SK-N-SH (cell line): ENCODE results near the gene SLC16A5. TPM values are rescaled to one million over a fixed set of nuclear protein-coding genes. Genes with fewer than 3 reads are reported as not detected.
A peak's percentile ranks its signal among the peaks of the same experiment; 100 is the strongest.

Experiments used
- CTCF ChIA-PET: fragments of 300-600, 350-600 bp; formaldehyde crosslinking; extraction: SDS; loops from one replicate; lab custom pipeline; 2021; lab: Yijun Ruan, JAX
- POLR2A ChIA-PET: fragments of 350-600 bp; sonication (Branson Sonifier 250); formaldehyde crosslinking; extraction: SDS; loops from one replicate; lab custom pipeline; 2020; ENCODE audit warnings: antibody characterized with exemption, inconsistent platforms; lab: Yijun Ruan, JAX
- DNase-seq: peaks from one replicate; pipeline ENCODE4 v3.0.0; 2012
- H2AFZ ChIP-seq: fragments of 200-600 bp; sonication (generic); 2 replicates; pipeline ENCODE4 v1.8.1; 2016; ENCODE audit warnings: antibody characterized with exemption, mild to moderate bottlenecking, low read depth
- H3F3A ChIP-seq: fragments of 200-600 bp; sonication (generic); replicated peaks from 2 replicates; pipeline ENCODE3; 2016; ENCODE audit warnings: antibody characterized with exemption, mild to moderate bottlenecking; ENCODE audit not compliant: insufficient read depth
- H3K27ac ChIP-seq, 2 experiments: fragments of 200-500 bp in 1 of 2; fragments of 200-600 bp in 1 of 2; sonication (Bioruptor generic) in 1 of 2; sonication (generic), shearing (Covaris generic) in 1 of 2; 2 replicates each; pipeline versions ENCODE4 v1.5.1 to v1.6.1; 2014 to 2016; ENCODE audit warnings: low read depth in 2 of 2, inconsistent platforms in 1 of 2, low read length in 1 of 2, mild to moderate bottlenecking in 1 of 2, mixed read lengths in 1 of 2
- H3K27me3 ChIP-seq: fragments of 200-600 bp; sonication (generic), shearing (Covaris generic); 2 replicates; pipeline ENCODE4 v1.6.1; 2016; ENCODE audit warnings: mixed run types; ENCODE audit not compliant: insufficient read depth
- H3K36me3 ChIP-seq, 2 experiments: fragments of 200-500 bp in 1 of 2; fragments of 200-600 bp in 1 of 2; sonication (Bioruptor generic) in 1 of 2; sonication (generic) in 1 of 2; replicated peaks in 1 of 2; 2 replicates each; pipeline versions ENCODE3 to v1.5.1; 2014 to 2016; ENCODE audit warnings: low read length in 1 of 2, mild to moderate bottlenecking in 1 of 2; ENCODE audit not compliant: insufficient read depth in 2 of 2, control insufficient read depth in 1 of 2
- H3K4me1 ChIP-seq, 2 experiments: fragments of 200-500 bp in 1 of 2; fragments of 200-600 bp in 1 of 2; sonication (Bioruptor generic) in 1 of 2; sonication (generic), shearing (Covaris generic) in 1 of 2; 2 replicates each; pipeline versions ENCODE4 v1.5.1 to v1.6.1; 2014 to 2016; ENCODE audit warnings: low read depth in 1 of 2, low read length in 1 of 2, mixed run types in 1 of 2; ENCODE audit not compliant: insufficient read depth in 2 of 2, control insufficient read depth in 1 of 2
- H3K4me2 ChIP-seq: fragments of 200-600 bp; sonication (generic), shearing (Covaris generic); 2 replicates; pipeline ENCODE4 v1.6.1; 2017; ENCODE audit warnings: mixed run types
- H3K4me3 ChIP-seq, 2 experiments: fragments of 200-500 bp in 1 of 2; fragments of 200-600 bp in 1 of 2; sonication (Bioruptor generic) in 1 of 2; sonication (generic), shearing (Covaris generic) in 1 of 2; 2 replicates each; pipeline versions ENCODE4 v1.5.1 to v1.8.1; 2014 to 2016; ENCODE audit warnings: low read depth in 2 of 2, inconsistent platforms in 1 of 2, low read length in 1 of 2, mild to moderate bottlenecking in 1 of 2, mixed read lengths in 1 of 2, moderate library complexity in 1 of 2
- H3K79me2 ChIP-seq: fragments of 200-600 bp; sonication (generic); 2 replicates; pipeline ENCODE4 v1.8.1; 2017; ENCODE audit warnings: mild to moderate bottlenecking; ENCODE audit not compliant: insufficient read depth
- H3K9ac ChIP-seq: fragments of 200-600 bp; sonication (generic); 2 replicates; pipeline ENCODE4 v1.6.1; 2017; ENCODE audit warnings: mixed run types
- H3K9me2 ChIP-seq: fragments of 200-600 bp; sonication (generic); 2 replicates; pipeline ENCODE4 v1.6.1; 2017; ENCODE audit warnings: mixed run types
- H3K9me3 ChIP-seq: fragments of 200-600 bp; sonication (generic); 2 replicates; pipeline ENCODE4 v1.6.1; 2017; ENCODE audit warnings: mixed run types, mild to moderate bottlenecking, moderate library complexity
- H4K20me1 ChIP-seq: fragments of 200-600 bp; sonication (generic); 2 replicates; pipeline ENCODE4 v1.6.1; 2017; ENCODE audit warnings: mild to moderate bottlenecking, mixed run types; ENCODE audit not compliant: insufficient read depth
- EP300 ChIP-seq, 2 experiments: IDR thresholded peaks; 2 replicates each; pipeline versions ENCODE4 v1.4.0 to v1.6.1; 2012; ENCODE audit warnings: borderline replicate concordance in 1 of 2, low read depth in 1 of 2, low read length in 1 of 2
- MEF2A ChIP-seq: IDR thresholded peaks from 2 replicates; pipeline ENCODE4 v1.4.0; 2012; ENCODE audit warnings: low read depth, borderline replicate concordance
- NFIC ChIP-seq: IDR thresholded peaks from 2 replicates; pipeline ENCODE4 v1.4.0; 2012; ENCODE audit warnings: borderline replicate concordance
- POLR2AphosphoS5 ChIP-seq: IDR thresholded peaks from 2 replicates; pipeline ENCODE4 v1.6.1; 2012; ENCODE audit warnings: low read depth, low read length
- RAD21 ChIP-seq: IDR thresholded peaks from 2 replicates; pipeline ENCODE4 v1.6.1; 2012; ENCODE audit warnings: mild to moderate bottlenecking, low read length
- RFX5 ChIP-seq: IDR thresholded peaks from 2 replicates; pipeline ENCODE4 v1.6.1; 2012; ENCODE audit warnings: mild to moderate bottlenecking, improper control_type of control experiment, low read length
- SIN3A ChIP-seq: IDR thresholded peaks from 2 replicates; pipeline ENCODE4 v1.6.1; 2012; ENCODE audit warnings: low read depth, mild to moderate bottlenecking, low read length, moderate library complexity, borderline replicate concordance
- SMC3 ChIP-seq: IDR thresholded peaks from 2 replicates; pipeline ENCODE4 v1.6.1; 2012; ENCODE audit warnings: low read depth, low read length, improper control_type of control experiment
- TCF12 ChIP-seq: IDR thresholded peaks from 2 replicates; pipeline ENCODE4 v1.4.0; 2012
- WGBS: methylation state at CpG from one replicate; pipeline ENCODE4 v1.1.6; 2017; ENCODE audit warnings: low lambda C conversion rate; 5-methylcytosine and 5-hydroxymethylcytosine counted together
- polyA plus RNA-seq, 3 experiments: library from polyadenylated mRNA; depleted of rRNA; stranded (reverse); fragments of >200 nt; gene quantifications; 2 replicates each; pipeline ENCODE4 v1.2.3, GENCODE V29; 2012
- TF ChIP-seq, protein P1 (sequence below): IDR thresholded peaks from 2 replicates; pipeline ENCODE4 v1.4.0; 2012; ENCODE audit warnings: low read depth
- TF ChIP-seq, protein P2 (sequence below): IDR thresholded peaks from 2 replicates; pipeline ENCODE4 v1.6.1; 2012; ENCODE audit warnings: mild to moderate bottlenecking, low read depth, low read length, moderate library complexity

The SLC16A5 gene
- polyA plus RNA-seq, 1 of the 3 experiments (the other 2 are of a cell fraction), result 0.03 TPM

DNA sequence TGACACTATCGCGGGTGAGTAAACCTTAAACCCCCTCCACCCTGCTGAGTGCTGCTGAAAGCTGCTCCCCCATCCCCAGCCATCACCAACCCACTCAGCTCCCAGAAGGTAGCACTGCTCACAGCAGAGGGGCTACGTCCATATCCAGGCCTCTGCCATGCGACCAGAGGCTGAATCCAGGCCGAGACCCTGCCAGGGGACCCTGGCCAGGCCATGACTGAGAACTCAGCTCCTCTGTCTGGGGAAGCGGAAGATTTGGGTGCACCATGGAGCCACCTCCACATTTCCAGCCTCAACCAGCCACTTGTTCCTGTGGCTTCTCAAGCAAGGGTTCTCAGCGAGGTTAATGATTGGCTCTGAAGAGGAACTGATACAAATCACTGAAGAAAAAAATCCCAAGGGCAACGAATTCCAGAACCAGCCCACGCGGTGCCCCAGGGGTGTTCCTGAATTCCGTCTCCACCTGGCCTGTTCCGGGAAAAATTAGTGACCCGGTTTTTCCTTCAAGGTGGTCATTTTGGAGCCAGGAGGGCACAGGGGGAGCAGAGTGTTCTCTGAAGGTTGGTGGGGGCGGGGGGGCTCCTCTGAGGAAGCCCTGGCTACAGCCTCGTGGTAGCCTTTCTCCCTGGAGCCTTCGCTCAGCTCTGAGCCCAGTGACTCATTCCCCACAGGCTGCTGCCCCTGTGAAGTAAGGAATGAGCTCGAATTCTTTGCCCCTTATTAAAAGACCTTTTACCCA lies 9.3 kb upstream of the SLC16A5 start (continued):
- TF ChIP-seq, protein P1, sequence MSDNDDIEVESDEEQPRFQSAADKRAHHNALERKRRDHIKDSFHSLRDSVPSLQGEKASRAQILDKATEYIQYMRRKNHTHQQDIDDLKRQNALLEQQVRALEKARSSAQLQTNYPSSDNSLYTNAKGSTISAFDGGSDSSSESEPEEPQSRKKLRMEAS, result peak; percentile 84
- no peak for TF ChIP-seq MEF2A
- TF ChIP-seq POLR2AphosphoS5, result no peak
- TF ChIP-seq EP300 (IDR thresholded peaks at IDR 0.05; ENCODE audit: borderline replicate concordance in 1 of 2, low read depth in 1 of 2, low read length in 1 of 2), result 0 out of 4 replicates have a peak, but pooled peaks of 1 of the 2 experiments have one; percentile 17
- TF ChIP-seq RAD21, result no peak
- no peak for TF ChIP-seq RFX5
- TF ChIP-seq SIN3A, result no peak
- TF ChIP-seq, protein P2, sequence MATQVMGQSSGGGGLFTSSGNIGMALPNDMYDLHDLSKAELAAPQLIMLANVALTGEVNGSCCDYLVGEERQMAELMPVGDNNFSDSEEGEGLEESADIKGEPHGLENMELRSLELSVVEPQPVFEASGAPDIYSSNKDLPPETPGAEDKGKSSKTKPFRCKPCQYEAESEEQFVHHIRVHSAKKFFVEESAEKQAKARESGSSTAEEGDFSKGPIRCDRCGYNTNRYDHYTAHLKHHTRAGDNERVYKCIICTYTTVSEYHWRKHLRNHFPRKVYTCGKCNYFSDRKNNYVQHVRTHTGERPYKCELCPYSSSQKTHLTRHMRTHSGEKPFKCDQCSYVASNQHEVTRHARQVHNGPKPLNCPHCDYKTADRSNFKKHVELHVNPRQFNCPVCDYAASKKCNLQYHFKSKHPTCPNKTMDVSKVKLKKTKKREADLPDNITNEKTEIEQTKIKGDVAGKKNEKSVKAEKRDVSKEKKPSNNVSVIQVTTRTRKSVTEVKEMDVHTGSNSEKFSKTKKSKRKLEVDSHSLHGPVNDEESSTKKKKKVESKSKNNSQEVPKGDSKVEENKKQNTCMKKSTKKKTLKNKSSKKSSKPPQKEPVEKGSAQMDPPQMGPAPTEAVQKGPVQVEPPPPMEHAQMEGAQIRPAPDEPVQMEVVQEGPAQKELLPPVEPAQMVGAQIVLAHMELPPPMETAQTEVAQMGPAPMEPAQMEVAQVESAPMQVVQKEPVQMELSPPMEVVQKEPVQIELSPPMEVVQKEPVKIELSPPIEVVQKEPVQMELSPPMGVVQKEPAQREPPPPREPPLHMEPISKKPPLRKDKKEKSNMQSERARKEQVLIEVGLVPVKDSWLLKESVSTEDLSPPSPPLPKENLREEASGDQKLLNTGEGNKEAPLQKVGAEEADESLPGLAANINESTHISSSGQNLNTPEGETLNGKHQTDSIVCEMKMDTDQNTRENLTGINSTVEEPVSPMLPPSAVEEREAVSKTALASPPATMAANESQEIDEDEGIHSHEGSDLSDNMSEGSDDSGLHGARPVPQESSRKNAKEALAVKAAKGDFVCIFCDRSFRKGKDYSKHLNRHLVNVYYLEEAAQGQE, result no peak
- TF ChIP-seq TCF12, result peak; percentile 31; the same call in 1 of the 2 replicates

DNA sequence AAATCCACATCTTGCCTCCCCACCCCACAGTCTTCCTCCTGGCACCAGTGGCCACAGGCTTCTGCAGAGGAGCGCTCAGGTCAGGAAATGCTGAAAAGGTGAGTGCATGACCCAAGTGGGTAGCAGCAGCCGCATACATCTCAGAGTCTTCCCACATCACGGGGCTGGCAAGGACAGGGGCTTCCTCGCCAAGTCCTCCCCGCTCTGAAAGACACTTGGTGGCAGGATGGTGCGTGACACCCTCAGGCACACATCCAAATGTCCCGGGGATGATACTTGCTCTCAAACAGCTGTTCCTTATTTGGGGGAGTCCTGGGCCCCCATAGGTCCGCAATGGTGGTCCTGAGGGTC lies 8.8 kb upstream of the SLC16A5 start:
- H4K20me1 ChIP-seq, result no peaks in the 10 kb centered on the region
- 70% methylated on average over 7 of the region's 8 CpGs for WGBS
- no peaks in the 10 kb centered on the region for H3K27me3 ChIP-seq
- H3K79me2 ChIP-seq, result no peaks in the 10 kb centered on the region
- H3K4me1 ChIP-seq, result peaks cover 8 to 18% of the 10 kb centered on the region in 2 experiments; a peak in 3 of 4 replicates
- no peaks in the 10 kb centered on the region for H3K9me3 ChIP-seq
- TF ChIP-seq NFIC, result peak; percentile 37; the same call in 1 of the 2 replicates
- no peak for TF ChIP-seq SMC3
- peak overlapping the region in 1 of 2 experiments; percentile 38; a peak in 1 of 4 replicates for H3K27ac ChIP-seq
- peak overlapping the region; percentile 49 for H3K4me2 ChIP-seq
- no peak overlapping the region for H3K9ac ChIP-seq
- no peak overlapping the region for H3K4me3 ChIP-seq
- peak overlapping the region; percentile 76; the same call in 1 of the 2 replicates for H2AFZ ChIP-seq
- H3K36me3 ChIP-seq, result no peaks in the 10 kb centered on the region
- H3F3A ChIP-seq, result peaks cover 4% of the 10 kb centered on the region
- ChIA-PET POLR2A (interaction anchor here (0.6 kb wide), 1 partner anchor 53 kb away, joined by 3 read pairs; the partner anchor contains the start of gene NT5C), CTCF (interaction anchor here (1.0 to 2.6 kb wide), 4 partner anchors 9 to 35 kb away, joined by 4 to 16 read pairs (median 6); no protein-coding TSS in a partner anchor)
- no peak for DNase-seq
- no peaks in the 10 kb centered on the region for H3K9me2 ChIP-seq
